Activated CD8-positive, alpha-beta memory T cell treated with anti-CD3 and anti-CD28 coated beads, Interleukin-2, amount 50 U/mL, for 48 hours (primary cell): ENCODE results near the gene OXCT2.
"Not testable (repeated sequence)": the region's sequence is repeated elsewhere in the genome, so short reads cannot be mapped to it uniquely, and the experiment has no call there.

Source experiments
- DNase-seq: peaks from one replicate; pipeline ENCODE4 v3.0.0-alpha.2; 2020

OXCT2 gene

DNA sequence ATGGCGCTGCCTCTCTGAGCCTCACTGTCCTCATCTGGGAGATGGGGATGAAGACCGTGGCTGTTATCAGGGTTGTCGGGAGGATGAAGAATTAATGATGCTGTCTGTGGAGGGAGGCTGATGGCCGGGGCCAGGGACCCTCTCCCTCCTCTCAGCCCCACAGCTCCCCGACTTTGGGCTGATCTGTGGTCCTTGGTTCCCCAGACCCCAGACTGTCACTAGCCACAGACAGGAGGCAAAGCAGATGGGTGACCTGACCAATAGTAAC lies 15.9 kb upstream of the OXCT2 start:
- not testable (repeated sequence) for DNase-seq

DNA sequence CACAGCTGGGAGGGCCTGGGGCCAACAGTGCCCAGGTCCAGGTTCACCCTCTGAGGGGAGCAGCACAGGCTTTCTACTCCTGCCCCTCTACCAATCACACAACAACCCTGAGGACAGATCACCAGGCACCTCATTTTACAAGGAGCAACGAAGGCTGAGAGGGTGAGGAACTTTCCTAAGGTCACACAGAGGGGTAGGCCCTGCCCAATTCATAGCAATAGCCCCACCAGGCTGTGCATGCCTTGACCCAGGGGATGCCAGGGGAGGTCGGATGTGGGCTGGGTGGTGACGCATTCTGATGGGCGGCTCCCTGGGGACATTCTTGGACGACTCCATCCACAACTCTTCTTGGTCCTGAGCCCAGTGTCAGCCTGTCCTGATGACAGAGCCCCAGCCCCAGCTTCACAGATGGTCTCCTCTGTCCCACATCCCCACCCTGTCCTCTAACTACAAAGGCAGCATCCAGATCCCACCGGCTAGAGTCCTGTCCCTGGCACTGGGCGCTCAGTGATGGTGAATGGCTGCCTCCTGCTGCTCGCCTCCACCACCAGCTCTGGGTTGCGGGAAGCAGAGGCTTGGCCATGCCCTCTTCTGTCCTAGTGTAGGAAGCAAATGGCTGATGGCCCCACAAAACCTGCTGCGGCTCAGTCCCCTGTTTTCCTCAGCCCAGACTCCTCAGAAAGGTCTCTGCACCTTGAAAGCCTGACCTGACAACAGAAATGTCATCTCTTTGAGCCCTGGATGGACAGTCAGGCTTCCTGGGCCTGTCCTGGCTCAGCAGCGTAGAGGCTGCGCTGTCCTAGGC lies 15.4 kb upstream of the OXCT2 start:
- not testable (repeated sequence) for DNase-seq

DNA sequence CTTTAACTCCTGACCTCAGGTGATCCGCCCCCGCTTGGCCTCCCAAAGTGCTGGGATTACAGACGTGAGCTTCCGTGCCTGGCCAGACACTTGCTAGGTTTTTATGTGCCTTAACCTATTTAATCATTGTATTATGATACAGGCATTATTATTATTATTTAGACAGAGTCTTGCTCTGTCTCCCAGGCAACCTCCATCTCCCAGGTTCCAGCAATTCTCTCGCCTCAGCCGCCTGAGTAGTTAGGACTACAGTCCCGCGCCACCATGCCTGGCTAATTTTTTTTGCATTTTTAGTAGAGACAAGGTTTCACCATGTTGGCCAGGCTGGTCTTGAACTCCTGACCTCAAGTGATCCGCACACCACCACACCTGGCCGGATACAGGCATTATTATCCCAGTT lies 11.5 kb upstream of the OXCT2 start:
- DNase-seq = not testable (repeated sequence)

DNA sequence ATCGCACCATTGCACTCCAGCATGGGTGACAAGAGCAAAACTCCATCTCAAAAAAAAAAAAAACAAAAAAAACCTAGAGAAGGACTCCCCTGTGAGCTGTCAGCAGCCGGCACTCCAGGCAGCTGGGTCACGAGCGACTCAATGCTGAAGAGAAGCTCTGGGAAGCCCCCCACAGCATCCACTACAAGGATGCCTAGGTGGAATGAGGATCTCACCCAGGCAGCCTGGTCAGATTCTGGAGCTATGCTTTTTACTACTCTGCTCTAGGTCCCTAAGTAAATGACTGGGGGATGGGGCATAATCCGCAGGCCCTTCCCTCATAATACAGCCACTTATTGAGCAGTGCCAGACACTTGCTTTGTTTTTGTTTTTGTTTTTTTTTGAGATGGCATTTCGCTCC lies 11.0 kb upstream of the OXCT2 start:
- DNase-seq = no peak

DNA sequence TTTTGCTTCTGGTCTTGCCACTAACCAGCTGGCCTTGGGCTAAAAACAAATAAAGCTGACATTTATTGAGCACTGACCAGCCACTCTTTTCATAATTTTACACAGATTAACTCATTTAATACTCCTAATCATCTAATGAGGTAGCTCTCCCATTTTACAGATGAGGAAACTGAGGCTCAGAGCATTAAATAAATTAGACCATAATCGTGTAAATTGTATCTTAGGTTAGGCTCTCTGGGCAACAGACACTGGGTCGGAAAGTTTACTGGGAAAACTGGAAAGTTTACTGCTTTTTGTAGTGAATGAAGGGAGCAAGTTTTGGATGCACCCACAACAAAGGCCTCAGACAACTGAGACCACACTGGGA lies 10.2 kb upstream of the OXCT2 start:
- DNase-seq = no peak

DNA sequence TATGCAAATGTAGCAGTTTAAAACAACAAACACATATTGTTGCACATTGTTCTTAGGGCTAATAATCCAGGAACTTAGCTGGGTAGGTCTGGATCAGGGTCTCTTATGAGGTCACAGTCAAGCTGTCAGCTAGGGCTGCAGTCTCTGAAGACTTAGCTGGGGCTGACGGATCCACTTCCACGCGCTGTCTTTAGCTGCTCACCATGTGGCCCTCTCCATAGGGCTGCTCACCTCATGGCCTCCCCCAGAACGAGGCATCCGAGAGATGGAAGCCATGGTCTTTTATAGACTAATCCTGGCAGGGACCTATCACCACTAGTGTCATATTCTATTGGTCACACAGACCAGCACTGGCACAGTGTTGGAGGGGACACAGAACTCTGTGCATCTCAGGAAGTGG lies 8.7 kb upstream of the OXCT2 start:
- DNase-seq = no peak

DNA sequence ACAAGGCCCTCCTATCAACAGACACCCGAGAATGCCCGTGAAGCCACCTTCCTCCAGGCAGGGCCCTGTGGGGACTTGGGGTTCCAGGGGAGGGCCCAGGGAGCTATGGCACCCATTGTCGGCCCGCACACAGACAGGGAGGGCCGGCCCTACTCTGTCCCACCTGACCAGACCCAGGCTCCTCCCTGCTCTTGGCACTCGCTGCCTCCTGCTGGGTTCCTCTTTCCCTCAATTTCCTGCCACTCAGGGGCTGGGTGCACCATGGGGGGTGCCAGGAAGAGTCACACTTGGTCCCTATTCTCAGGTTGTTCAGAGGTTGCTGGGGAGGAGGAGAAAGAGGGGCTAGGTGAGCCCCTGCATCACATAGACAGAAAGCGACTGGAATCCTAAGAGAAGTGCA lies 8.0 kb upstream of the OXCT2 start:
- DNase-seq = no peak

DNA sequence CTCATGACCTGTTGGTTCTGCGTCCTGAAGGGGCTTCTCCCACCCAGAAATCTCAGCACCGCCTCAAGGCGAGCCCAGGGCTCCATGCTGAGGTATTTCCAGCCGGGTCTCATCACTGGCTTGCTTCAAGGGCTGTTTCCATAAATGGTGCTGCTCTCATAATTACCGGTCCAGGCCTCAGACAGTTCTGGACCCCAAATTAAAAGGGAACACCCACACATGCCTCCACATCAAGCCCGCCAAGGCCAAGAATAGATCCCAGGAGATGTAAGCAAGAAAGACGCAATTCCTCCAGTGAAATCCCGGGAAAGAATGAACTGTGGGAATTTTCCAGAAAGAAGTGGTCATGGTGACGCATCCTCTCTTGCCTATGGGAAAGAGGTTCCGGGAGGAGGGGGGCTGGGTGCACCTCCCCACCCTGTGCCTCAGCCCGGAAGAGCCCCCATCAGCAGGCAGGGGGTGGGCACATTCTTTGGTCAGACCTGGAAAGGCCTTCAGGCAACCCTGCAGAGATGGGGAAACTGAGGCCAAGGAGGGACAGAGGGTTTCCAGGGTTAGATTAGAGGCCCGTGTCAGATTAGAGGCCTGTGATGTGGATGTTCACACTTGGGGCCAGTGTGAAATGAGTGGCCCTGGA lies 7.4 kb upstream of the OXCT2 start:
- not testable (repeated sequence) for DNase-seq

DNA sequence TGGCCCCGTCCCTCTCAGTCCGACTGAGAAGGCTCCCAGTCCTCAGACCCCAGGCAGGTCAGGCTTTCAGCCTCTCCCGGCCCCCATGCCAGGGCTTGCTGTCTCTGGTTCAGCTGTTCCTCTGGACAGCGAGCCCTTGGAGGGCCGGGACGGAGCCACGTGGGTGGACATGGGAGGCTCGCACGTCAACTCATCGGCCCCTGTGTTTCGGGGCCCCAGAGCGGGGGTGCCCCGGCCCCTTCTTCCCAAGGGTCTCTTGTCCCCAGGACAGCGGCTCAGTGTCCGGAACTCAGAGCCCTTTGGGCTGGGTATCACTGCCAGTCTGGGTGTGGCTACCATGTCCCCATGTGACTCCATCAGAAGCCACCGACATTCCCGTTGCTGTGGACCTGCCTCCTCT lies 6.7 kb upstream of the OXCT2 start:
- DNase-seq = not testable (repeated sequence)

DNA sequence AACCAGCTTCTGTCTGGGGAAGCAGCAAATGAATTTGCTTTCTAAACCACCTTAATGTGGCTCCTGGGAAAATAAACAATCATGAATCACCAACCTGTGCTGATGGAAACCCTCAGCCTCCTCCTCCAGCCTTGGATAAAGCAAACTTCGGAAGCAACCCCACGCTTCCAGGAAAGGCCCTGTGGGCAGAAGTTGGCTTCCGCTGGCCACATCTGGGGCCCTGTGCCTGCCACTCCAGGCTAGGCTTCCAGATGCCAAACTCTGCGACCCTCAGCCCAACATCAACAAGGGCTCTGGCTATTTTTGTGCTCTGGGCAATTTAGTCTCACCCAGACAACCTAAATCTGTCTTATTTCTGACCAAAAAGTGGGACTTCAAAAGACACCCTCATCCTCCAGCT lies 6.2 kb upstream of the OXCT2 start:
- DNase-seq = no peak

DNA sequence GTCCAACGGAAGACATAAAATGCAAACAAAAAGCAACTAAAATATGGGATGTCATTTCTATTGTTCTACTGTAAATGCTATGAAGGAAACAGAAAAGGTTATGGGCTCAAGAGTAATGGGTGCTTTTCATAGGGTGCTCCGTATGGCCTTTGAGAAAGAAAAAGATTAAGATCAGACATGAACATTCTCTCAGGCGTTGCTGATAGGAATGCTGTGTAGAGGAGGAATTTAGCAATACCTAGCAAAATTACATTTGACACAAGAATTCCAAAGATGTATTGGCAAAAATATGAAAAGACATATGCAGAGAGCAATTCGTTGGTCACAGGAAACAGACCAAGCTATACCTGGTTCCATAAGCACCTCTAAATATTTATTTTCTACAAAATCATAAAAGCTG lies 5.7 kb upstream of the OXCT2 start:
- no peak for DNase-seq

DNA sequence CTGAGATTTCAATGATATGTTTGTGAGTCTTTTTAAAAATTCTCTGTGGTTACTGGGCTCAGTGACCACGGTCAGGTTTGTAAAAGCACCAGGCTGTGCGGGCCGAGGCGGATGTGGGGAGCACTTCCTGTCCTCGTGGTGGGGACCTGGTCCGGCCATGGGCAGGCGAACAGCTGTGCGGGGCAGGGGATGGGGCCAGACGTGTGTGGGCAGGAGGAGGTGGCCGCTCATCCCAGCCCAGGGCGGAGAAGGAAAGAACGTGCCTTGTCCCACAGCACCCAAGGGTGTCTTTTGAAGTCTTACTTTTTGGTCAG lies 5.2 kb upstream of the OXCT2 start:
- no peak for DNase-seq

DNA sequence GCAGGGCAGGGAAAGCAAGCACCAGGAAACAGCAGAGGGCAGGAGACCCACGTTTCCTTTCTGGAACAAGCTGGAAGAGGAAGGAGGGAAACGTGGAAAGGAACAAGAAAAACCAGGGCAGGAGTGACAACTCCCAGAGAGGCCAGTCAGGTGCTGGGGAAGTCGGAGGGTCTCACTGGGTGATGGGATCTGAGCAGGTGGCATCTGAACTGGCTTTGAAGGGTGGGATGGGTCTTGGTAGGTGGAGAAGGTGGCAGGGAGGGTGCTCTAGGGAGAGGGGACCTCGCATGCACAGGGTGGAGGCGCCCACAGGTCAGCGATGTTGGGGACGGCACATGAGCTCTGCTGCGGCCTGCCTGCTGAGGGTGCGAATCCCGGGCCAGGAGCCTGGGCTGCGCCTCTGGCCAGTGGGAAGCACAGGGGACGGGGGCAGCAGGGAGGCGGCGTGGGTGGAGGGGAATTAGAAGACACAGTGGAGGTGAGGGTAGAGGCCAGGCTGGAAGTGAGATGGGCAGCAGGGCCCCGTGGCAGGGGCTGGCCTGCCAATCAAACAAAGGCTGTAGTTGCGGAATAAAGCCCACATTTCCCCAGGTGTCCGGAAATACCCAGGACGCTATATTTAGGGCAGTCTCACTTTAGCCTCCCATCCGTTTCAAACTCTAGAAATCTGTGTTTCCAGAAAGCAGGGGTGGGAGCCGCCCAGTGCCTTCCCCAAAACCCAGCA lies 4.7 kb upstream of the OXCT2 start:
- DNase-seq = not testable (repeated sequence)

DNA sequence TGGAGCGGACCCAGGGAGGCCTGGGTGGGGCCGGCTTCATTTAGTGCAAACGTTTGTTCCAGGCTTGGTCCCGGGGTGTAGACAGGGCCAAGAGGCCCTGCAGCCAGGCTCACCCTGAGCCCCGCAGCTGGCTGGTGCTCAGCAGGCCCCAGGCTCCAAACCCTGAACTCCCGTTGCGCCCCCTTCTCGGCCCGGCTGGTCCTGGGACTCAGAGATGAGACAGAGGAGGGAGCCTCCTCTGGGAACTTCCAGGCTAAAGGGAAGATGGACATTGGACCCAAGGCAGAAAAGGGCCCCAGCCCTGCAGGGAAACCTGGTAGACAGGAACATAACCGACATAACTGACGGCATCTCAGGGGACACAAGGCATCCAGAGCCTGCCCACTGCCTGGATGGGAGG lies 4.0 kb upstream of the OXCT2 start:
- DNase-seq = not testable (repeated sequence)

DNA sequence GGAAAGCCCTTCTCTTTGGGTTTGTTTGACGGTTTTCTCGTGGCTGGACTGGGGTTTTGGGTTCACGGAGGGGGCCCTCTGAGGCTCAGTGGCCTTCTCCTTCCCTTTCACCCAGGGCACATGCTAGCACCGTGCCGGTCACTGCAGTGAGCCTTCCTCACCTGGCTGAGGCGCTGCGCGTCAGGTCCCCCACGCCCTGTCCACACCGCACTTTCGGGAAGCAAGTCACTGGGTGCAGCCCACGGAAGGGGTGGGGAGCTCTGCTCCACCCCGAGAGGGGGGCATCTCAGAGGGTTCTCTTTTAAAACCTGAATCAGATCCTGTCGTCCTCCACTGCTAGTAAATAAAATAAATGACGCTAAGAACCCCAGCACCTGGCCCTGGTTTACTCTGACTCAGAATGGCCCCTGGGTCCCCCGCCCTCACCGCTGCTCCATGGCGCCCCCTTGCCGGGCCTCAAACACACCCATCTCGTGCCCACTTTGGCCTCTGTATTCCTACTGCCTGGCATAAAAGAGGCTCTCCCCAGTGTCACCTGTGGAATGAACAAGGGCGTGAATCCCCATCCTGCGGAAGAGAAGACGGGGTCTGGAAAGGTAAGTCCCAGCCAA lies 2.3 kb upstream of the OXCT2 start:
- not testable (repeated sequence) for DNase-seq

DNA sequence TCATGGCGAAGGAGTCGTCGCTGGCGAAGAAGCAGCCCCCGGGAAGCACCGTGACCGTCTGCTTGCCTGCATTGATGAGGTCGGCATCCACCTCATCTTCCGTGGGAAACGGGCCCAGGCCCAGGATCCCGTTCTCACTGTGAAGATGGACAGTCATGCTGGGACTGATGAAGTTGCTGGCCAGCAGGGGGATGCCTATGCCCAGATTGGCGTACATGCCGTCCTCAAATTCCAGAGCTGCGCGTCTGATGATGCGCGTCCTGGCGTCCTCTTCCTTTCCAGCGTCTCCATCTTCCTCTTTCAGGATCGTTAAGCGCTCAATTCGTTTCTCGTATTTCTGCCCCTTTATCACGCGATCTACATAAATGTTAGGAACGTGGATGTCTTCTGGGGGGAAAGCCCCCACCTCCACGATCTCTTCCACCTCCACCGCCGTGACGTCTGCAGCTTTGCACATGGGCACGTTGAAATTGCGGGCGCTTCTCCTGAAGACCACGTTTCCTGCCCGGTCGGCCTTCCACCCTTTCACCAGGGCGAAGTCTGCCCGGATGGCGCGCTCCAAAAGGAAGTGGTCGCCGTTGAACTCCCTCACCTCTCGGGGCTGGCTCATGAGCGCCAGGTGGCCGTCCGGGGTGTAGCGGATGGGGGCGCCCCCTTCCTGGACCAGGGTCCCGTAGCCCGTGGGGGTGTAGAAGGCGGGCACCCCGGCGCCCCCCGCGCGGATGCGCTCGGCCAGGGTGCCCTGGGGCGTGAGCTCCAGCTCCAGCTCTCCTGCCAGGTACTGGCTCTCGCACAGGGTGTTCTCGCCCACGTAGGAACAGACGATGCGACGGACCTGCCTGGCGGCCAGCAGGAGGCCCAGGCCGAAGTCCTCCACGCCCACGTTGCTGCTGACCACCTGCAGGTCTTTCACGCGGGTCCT lies 787 bp downstream of the OXCT2 start:
- peak; percentile 65 for DNase-seq

DNA sequence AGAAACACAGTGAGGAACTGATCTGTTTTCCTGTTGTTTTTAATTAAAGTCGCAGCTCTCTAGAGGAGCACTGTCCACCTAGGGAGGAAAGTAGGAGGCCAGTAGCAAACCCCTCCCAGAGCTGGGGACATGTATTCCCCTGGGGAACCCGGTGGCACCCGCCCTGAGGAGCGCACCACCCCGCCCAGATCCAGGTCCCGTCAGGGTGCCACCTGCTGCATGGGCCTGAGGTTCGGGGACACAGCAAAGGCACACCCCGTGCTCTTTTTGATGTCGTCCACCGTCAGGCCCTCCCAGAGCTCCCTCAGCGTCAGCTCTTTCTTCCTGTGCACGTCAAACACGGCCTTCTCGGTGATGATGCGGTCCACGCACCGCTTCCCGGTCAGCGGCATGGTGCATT lies 1.6 kb downstream of the OXCT2 start:
- DNase-seq = not testable (repeated sequence)

DNA sequence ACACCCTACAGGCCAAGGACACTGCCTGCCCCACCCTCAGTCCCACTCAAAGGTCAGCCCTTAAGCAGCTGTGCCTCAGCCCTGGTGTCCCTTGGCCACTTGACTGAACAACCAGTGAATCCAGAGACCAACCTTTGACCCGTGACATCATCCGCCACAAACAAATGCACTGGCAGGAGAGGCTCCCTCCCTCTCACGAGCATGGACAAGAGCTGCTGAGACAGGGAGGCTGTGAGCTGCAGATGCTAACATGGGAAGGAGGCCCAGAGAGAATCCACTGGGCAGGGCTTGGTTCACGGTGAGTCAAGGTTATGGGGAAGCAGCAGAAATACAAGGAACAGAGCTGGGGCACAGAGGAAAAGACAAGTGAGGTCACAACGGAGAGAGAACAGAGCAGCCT lies 4.7 kb downstream of the OXCT2 start:
- not testable (repeated sequence) for DNase-seq

DNA sequence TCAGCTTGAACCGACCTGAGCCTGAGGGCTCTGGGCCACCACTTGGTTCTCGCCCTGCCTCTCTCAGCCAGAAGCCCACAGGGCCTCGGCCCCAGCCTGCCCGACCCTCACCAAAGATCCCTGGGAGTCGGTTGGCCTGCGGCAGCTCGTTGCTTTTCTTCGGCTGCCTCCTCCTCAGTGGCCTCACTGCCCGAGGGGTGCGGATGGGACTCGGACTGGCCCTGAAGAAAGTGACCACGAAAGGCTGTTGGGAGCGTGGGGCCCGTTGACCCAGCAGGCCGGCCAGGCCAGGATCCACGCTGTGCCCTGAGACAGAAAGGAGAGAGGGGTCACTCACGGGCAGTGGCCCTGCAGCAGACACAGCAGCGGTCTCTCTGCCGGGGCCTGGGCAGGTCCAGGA lies 6.6 kb downstream of the OXCT2 start:
- DNase-seq = not testable (repeated sequence)

DNA sequence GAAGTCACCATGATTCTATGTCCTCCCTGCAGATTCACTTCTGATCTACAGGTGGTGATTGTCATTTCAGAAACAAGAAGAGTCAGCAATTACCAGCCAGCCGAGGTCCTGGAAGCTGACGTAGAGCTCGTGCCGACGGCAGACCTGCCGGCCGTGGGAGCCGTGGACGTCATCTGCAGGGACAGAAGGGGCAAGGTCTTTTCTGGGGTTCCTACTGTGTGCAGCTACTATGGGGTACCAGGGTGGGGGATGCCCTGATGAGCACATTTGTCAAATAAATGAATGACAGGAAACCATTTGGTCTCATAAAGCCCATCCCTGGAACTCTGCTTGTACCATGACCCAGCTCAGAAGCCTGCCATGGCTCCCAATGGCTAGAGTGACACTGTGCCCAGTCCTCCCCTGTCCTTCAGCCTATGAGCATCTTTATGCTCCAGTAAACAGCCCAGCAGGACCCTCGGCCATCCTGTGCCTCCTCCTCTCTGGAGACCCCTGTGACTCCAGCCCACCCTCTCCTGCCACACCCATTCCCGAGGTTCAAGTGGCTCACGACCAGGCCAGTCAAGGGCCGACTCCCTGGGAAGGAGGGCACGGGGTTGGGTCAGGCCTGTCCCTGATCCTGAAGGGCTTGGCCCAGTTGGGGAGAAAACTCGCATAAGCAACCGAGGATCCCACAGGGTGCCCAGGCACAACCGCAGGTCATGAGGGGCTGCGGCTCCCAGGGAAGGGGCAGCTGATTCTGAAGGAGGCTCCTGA lies 7.4 kb downstream of the OXCT2 start:
- not testable (repeated sequence) for DNase-seq

DNA sequence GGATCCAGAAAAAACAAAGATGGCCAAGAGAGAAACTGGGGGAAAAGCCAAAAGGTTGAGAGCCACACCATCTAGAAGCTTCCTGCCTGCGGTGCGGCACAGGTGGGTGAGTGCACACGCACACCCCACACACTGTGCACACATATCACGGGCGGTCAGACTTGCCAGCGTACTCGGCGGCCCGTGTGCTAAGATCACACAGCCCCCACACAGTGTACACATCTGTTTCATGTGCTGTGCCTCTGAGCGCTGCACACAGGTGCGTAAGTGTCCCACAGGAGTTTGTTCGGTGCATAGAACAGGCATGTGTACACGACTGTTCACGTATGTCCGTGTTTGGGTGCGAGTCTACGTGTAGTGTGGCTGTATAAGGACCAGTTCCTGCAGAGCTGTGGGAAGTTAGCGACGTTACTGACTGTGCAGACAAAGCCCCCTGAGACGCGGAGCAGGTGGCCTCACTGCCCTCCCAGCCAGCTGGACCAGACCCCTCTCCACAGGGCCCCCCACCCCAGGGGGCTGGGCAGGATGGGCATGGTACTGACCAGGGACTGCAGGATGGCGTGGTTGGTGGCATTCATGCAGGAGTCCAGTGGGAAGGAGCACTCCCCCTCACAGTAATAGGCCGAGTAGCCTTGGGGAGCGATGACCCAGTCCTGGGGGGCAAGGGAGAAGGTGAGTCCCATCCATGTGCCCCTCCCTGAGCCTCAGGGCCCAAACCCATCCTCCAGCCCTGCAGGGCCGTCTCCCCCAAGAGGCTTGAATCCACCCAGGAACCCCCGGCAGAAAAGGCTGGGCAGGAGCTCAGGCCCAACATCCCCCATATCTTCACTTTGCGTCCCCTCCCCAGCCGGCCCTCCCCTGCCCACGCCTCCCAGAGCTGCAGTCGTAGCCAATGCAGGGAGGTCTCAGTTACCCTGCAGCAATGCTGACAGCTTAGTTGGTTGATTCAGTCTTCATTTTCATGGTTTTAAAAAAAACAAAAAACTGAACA lies 8.3 kb downstream of the OXCT2 start:
- no peak for DNase-seq
